ENCODE data around the gene PARP11. TPM values are rescaled to one million over a fixed set of nuclear protein-coding genes. Genes with fewer than 3 reads are reported as not detected.

PARP11 gene
- total RNA-seq, 4 donors from 2014 or later = 4.5 to 6.2 (median 5.0) TPM

GRCh38 chr12:3795066-3795465 is 78.1 kb downstream of the PARP11 start:
- Histone ChIP-seq H3K36me3 (no peaks in the 10 kb centered on the region), H3K27me3 (no peaks in the 10 kb centered on the region), H3K4me3 (no peak overlapping the region), H3K9me3 (no peaks in the 10 kb centered on the region), H3K27ac (no peak overlapping the region), H3K4me1 (no peaks in the 10 kb centered on the region)
- no peak for DNase-seq
- no peak for TF ChIP-seq POLR2AphosphoS5 (IDR thresholded peaks at IDR 0.05)
- no peak for TF ChIP-seq CTCF (IDR thresholded peaks at IDR 0.05)
- no peak for TF ChIP-seq POLR2A (IDR thresholded peaks at IDR 0.05)
- no peak for TF ChIP-seq EP300 (IDR thresholded peaks at IDR 0.05; ENCODE audit: low read depth)
- 7 to 35% methylated on average over 2 of the region's 2 CpGs for WGBS, 2 donors (ENCODE audit: low coverage in 1 of 2)
- intact Hi-C loops (cut with DNase I; ENCODE audit: low total_unique reads) = no loop called here
- in situ Hi-C loops (cut with MboI; ENCODE audit: low pct_ligation_motif_present in 1 of 4, low pct_unique_long_range_greater_than_20kb in 1 of 4, low sequenced_read_pairs in 3 of 4) = loop anchor here in 3 of 4 donors (10.0 to 25.0 kb wide), 2 partner anchors 500 to 508 kb away; no protein-coding TSS in a partner anchor

DNA sequence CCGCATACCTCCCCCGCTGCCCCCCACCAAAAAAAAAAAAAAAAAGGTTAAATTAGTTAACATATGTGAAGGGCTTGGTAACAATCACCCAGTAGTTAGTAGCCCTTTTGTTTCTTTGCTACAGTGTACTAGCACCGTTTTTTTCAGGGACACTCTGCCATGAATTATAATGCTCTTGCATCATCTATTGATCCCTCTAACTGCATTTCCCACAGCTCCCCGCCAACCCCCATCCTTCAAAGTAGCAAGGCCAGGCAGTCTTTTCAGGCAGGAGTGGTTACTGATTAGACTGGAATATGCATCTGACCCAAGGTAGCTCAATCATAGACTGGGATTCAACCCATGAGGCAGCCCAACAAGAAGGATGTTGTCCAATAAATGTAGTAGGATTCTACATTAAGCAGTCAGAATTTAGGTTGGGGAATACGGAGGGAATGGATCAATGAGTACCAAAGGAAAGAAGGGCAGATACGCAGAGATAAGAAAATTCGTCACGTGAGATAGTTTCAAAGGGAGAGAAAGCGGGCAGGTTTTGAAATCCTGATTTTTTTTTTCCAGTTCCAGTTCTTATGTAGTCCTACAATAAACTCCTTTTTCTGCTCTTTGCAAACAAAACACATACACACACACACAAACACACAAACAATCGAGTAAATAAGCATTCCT is 80.4 kb downstream of the PARP11 start:
- Histone ChIP-seq H3K4me3 (no peak overlapping the region), H3K27me3 (no peaks in the 10 kb centered on the region), H3K4me1 (no peaks in the 10 kb centered on the region), H3K36me3 (no peaks in the 10 kb centered on the region), H3K9me3 (no peaks in the 10 kb centered on the region), H3K27ac (no peak overlapping the region)
- in situ Hi-C loops (cut with MboI; ENCODE audit: low pct_ligation_motif_present in 1 of 4, low pct_unique_long_range_greater_than_20kb in 1 of 4, low sequenced_read_pairs in 3 of 4) = loop anchor here in 3 of 4 donors (10.0 to 25.0 kb wide), 2 partner anchors 498 to 505 kb away; no protein-coding TSS in a partner anchor
- intact Hi-C loops (cut with DNase I; ENCODE audit: low total_unique reads) = no loop called here
- 91 to 95% methylated on average over 6 to 10 of the region's 10 CpGs for WGBS, 2 donors (ENCODE audit: low coverage in 1 of 2)
- DNase-seq = no peak
- TF ChIP-seq EP300 (IDR thresholded peaks at IDR 0.05; ENCODE audit: low read depth) = no peak

DNA sequence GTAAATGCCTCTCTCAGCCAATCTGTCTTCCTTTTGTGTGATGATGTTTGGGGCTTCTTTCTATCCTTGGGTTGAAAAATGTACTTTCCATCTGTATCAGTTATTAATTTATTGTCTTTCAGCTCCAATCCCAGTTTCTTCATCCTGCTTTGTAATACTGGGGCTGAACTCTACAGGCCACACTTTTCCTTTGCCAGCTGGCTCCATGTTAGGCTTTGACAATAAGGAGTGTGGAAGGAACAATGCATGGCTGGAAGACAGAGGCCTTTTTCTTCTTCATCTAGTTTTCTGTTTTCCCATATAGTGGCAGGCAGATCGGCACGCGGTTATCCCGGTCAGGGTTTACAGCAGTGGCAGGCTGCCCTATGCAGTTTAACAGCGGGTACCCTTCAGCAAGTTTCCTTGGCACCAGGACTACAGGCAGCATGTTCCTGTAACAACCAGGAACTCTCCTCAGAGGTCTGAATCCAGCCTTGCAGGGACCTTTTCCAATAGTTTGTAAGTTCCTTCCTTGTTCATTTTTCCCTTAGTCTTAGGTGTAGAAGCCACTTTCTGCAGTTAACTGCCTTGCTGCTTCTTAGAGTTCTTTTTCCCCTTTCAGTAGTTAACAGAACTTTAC is 81.8 kb downstream of the PARP11 start:
- in situ Hi-C loops (cut with MboI; ENCODE audit: low pct_ligation_motif_present in 1 of 4, low pct_unique_long_range_greater_than_20kb in 1 of 4, low sequenced_read_pairs in 3 of 4) (loop anchor here in 3 of 4 donors (10.0 to 25.0 kb wide), 2 partner anchors 497 to 504 kb away; no protein-coding TSS in a partner anchor), intact Hi-C loops (cut with DNase I; ENCODE audit: low total_unique reads) (no loop called here)
- H3K9me3 ChIP-seq = no peaks in the 10 kb centered on the region
- TF ChIP-seq POLR2AphosphoS5 (IDR thresholded peaks at IDR 0.05) (no peak), POLR2A (IDR thresholded peaks at IDR 0.05) (no peak), CTCF (IDR thresholded peaks at IDR 0.05) (no peak), EP300 (IDR thresholded peaks at IDR 0.05; ENCODE audit: low read depth) (no peak)
- no peaks in the 10 kb centered on the region for H3K36me3 ChIP-seq
- H3K27me3 ChIP-seq = no peaks in the 10 kb centered on the region
- 95% methylated on average over 5 of the region's 5 CpGs; no CpG with 5 or more reads in 1 of the 2 donors for WGBS, 2 donors (ENCODE audit: low coverage in 1 of 2)
- no peak for DNase-seq
- no peak overlapping the region for H3K27ac ChIP-seq
- H3K4me1 ChIP-seq = no peaks in the 10 kb centered on the region
- H3K4me3 ChIP-seq = no peak overlapping the region

DNA sequence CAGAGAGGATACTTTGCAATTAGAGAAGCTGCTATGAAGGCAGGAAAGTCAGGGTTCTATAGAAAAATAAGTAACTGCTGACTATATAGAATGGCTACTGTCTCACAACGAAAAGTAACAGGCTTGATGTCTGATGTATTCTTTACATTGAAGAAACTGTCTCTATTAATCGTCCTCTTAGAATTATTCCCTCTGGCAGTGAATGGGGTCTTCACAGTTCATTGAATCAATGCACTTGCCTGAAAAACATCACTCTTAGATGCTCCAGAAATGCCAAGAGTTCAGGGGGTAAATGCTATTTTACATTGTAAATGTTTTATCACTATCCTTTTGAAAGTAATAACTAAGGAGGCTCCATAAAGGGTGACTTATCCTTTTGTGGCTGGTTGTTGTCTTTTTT is 82.6 kb downstream of the PARP11 start:
- Histone ChIP-seq H3K27me3 (no peaks in the 10 kb centered on the region), H3K4me3 (no peak overlapping the region), H3K9me3 (no peaks in the 10 kb centered on the region), H3K36me3 (no peaks in the 10 kb centered on the region), H3K27ac (no peak overlapping the region), H3K4me1 (no peaks in the 10 kb centered on the region)
- intact Hi-C loops (cut with DNase I; ENCODE audit: low total_unique reads) (no loop called here), in situ Hi-C loops (cut with MboI; ENCODE audit: low pct_ligation_motif_present in 1 of 4, low pct_unique_long_range_greater_than_20kb in 1 of 4, low sequenced_read_pairs in 3 of 4) (loop anchor here in 3 of 4 donors (10.0 to 25.0 kb wide), 2 partner anchors 496 to 503 kb away; no protein-coding TSS in a partner anchor)
- DNase-seq = no peak
- TF ChIP-seq EP300 (IDR thresholded peaks at IDR 0.05; ENCODE audit: low read depth) (no peak), CTCF (IDR thresholded peaks at IDR 0.05) (no peak), POLR2AphosphoS5 (IDR thresholded peaks at IDR 0.05) (no peak), POLR2A (IDR thresholded peaks at IDR 0.05) (no peak)
- WGBS, 2 donors (ENCODE audit: low coverage in 1 of 2) = 81 to 91% methylated on average over 2 of the region's 2 CpGs
